ENCODE data around the gene KRTCAP3.

Gene KRTCAP3, protein sequence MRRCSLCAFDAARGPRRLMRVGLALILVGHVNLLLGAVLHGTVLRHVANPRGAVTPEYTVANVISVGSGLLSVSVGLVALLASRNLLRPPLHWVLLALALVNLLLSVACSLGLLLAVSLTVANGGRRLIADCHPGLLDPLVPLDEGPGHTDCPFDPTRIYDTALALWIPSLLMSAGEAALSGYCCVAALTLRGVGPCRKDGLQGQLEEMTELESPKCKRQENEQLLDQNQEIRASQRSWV

DNA sequence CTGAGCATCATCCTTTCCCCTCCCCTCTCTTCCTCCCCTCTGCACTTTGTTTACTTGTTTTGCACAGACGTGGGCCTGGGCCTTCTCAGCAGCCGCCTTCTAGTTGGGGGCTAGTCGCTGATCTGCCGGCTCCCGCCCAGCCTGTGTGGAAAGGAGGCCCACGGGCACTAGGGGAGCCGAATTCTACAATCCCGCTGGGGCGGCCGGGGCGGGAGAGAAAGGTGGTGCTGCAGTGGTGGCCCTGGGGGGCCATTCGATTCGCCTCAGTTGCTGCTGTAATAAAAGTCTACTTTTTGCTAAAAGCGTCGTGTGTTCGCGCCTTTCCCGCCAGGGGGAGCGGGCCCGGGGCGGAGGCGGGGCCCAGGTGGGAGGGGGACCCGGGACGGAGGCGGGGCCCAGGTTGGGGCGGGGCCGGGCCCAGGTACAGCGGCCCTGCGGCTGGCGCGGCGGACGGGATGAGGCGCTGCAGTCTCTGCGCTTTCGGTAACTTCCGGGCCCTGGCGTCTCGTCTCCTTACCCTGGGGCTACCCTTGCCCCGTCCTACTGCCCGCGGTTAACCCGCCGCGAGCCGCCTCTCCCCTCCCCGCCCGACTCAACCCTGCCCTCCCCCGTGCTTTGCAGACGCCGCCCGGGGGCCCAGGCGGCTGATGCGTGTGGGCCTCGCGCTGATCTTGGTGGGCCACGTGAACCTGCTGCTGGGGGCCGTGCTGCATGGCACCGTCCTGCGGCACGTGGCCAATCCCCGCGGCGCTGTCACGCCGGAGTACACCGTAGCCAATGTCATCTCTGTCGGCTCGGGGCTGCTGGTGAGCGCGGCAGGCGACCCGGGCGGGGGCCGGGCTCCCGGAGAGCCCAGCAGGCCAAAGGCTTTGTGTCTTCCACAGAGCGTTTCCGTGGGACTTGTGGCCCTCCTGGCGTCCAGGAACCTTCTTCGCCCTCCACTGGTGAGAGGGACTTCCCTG is at the start of gene KRTCAP3:
Gene KRTCAP3 (plus strand): TSS at position 424 of the 962 bp plus-strand sequence. CDS start 32 bp downstream, at position 456.
- TF ChIP-seq, protein P1, sequence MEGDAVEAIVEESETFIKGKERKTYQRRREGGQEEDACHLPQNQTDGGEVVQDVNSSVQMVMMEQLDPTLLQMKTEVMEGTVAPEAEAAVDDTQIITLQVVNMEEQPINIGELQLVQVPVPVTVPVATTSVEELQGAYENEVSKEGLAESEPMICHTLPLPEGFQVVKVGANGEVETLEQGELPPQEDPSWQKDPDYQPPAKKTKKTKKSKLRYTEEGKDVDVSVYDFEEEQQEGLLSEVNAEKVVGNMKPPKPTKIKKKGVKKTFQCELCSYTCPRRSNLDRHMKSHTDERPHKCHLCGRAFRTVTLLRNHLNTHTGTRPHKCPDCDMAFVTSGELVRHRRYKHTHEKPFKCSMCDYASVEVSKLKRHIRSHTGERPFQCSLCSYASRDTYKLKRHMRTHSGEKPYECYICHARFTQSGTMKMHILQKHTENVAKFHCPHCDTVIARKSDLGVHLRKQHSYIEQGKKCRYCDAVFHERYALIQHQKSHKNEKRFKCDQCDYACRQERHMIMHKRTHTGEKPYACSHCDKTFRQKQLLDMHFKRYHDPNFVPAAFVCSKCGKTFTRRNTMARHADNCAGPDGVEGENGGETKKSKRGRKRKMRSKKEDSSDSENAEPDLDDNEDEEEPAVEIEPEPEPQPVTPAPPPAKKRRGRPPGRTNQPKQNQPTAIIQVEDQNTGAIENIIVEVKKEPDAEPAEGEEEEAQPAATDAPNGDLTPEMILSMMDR (conservative IDR thresholded peaks at IDR 0.05; ENCODE audit: low read length), result no peak
- no peak for DNase-seq (ENCODE audit: low read depth)
- H3K4me3 ChIP-seq (ENCODE audit: low read length), result no peak within 1 kb of the TSS

DNA sequence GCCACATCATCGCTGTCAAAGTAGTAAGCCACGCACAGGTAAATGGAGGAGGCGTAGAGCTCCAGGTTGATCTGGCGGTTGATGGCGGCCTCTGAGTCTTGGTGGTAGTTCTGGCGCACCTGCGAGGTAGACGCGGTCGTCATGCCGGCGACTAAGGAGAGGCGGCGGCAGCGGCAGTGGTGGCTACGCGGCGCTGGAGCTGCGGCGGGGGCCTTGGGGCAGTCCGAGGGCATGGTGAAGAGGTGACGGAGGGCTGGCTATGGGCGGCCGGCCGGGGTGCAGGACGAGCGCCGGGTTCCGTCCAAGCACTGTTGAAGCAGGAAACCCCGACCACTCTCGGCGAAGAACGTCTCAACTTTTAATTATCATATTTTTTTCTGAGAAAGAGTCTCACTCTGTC is 49.0 kb upstream of the KRTCAP3 start:
- no peak for DNase-seq (ENCODE audit: low read depth)
- H3K4me3 ChIP-seq (ENCODE audit: low read length), result no peak overlapping the region

DNA sequence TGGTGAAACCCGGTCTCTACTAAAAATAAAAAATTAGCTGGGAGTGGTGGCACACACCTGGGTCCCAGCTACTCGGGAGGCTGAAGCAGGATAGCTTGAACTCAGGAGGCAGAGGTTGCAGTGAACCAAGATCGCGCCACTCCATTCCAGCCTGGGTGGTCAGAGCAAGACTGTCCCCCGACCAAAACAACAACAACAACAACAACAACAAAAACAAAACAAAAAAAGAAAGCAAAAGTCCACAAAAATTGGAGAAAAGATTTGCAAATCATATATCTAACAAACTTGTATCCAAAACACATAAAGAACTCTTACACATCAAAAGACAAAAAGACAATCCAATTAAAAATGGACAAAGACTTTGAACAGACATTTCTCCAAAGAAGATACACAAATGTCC is 43.2 kb upstream of the KRTCAP3 start:
- TF ChIP-seq, protein P1 (conservative IDR thresholded peaks at IDR 0.05; ENCODE audit: low read length), result no peak
- H3K4me3 ChIP-seq (ENCODE audit: low read length), result no peak overlapping the region

More for the DNA sequence above, 49.0 kb upstream of the KRTCAP3 start:
- TF ChIP-seq, protein P1 (conservative IDR thresholded peaks at IDR 0.05; ENCODE audit: low read length), result no peak

DNA sequence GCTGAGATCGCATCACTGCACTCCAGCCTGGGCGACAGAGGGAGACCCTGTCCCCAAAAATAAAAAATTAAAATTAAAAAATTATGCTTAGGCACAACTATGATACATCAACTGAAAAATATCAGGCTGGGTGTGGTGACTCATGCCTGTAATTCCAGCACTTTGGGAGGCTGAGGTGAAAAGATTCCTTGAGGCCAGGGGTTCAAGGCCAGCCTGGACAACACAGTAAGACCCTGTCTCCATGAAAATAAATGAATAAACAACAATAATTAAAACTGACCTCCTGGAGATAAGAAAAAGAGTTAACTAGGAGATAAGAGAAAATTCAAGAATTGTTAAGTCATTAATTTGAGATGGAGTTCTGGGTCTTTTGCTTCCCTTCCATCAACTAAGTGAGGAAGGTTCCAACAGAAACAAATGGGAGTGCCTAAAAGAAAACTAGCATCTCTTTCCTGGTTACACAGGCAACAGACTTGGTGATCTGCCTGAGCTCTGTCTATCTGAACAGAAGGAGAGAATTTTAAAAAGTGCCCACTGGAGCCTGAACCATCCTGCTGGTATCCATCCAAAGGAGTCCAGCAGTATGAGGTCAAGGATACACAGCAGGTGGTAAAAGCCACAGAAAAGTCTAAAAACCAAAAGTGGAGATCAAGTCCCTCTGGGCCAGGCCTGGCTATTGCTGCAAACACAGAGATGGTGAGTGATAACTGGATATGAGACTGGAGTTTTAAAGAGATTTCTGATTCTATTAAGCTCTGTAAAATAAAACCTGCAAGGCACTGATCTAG is 41.6 kb upstream of the KRTCAP3 start:
- no peak overlapping the region for H3K4me3 ChIP-seq (ENCODE audit: low read length)
- DNase-seq (ENCODE audit: low read depth), result no peak
- TF ChIP-seq, protein P1 (conservative IDR thresholded peaks at IDR 0.05; ENCODE audit: low read length), result no peak

More for the DNA sequence above, 43.2 kb upstream of the KRTCAP3 start:
- no peak for DNase-seq (ENCODE audit: low read depth)

DNA sequence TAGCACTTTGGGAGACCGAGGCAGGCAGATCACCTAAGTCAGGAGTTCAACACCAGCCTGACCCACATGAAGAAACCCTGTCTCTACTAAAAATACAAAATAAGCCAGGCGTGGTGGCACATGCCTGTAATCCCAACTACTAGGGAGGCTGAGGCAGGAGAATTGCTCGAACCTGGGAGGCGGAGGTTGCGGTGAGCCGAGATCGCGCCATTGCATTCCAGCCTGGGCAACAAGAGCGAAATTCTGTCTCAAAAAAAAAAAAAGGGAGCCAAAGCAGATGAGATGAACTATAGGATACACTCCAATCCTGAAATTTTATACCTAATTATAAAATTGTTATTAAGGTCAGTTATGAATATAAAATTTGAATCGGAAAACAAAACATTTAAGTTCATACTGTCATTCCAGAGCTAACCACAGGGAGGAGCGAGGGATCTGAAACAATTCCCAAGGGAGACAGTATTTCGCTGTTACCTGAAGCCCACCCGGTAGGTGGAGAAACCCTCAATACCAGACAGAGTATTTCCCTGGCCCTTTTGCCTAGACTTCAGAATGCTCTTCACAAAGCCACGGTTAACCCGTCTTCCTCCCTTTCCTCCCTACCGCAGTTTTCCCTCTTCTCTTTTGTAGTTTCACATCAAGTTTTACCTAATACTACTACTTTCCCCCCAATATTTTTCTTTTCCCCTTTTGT is 34.2 kb upstream of the KRTCAP3 start:
- H3K4me3 ChIP-seq (ENCODE audit: low read length), result peak overlapping the region; percentile 88
- peak; percentile 40 for DNase-seq (ENCODE audit: low read depth)
- TF ChIP-seq, protein P1 (conservative IDR thresholded peaks at IDR 0.05; ENCODE audit: low read length), result peak; percentile 69

DNA sequence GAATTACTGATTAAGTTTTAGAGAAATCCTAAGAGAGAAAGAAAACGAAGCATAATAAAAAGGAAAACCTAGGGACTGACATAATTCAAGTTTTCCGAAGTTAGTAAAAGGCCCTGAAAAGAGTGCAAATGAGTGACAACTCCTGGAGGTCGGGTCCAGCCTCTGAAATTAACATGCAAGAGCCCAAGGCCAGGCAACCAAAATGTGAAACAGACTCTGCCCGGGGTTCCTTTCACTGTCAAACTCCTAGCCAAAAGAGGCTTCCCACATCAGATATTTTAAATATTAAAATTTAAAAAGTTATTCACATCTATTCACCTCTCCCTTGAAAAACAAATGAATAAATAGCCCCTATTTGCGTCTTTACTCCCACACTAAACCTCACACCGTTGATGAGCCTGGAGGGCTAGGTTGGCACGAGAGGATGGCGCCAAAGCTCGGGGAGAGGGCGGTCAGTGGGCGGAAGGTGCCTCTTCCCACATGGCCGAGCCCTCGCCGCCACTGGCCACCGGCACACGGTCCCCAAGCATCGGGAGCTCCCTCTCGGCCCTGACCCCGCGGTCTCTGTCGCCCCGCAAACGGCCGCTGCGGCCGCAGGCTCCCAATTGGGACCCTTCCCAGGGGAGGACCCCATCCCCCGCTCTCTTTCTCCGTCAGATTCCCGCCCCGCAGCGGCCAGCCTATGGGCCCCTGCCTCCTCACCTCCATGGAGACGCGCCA is 33.4 kb upstream of the KRTCAP3 start:
- DNase-seq (ENCODE audit: low read depth), result no peak
- TF ChIP-seq, protein P1 (conservative IDR thresholded peaks at IDR 0.05; ENCODE audit: low read length), result no peak
- peak overlapping the region; percentile 88 for H3K4me3 ChIP-seq (ENCODE audit: low read length)

Measured in AG10803 (cell line).